GM18861 (cell line): ENCODE measurements around the gene SLC38A11.
"Not testable (repeated sequence)": the region's sequence is repeated elsewhere in the genome, so short reads cannot be mapped to it uniquely, and the experiment has no call there.

ENCODE experiments used
- ATAC-seq: cut with Tn5 transposase; IDR thresholded peaks from one replicate; pipeline ENCODE4 v1.9.1; 2021; ENCODE audit not compliant: unreplicated experiment

SLC38A11 gene

DNA sequence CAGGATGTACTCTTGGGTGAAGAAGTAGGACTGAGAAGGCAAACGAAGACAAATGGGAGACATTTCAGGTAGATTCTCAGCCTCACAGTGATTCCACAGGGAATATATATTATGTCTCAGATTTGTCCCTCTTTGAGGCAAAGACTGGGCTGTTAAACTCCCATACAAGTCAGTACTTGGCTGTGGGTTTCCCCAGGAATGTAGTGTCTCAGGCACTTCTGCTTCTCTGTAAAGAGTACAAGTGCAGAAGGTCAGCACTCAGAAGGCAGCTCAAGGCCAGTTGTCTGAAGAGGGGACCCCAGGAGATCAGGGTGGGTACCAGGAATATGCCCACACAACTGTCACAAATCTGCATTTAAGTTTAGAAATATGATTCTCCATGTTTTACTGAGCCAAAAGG is 73.8 kb downstream of the SLC38A11 start:
- no peak for ATAC-seq

DNA sequence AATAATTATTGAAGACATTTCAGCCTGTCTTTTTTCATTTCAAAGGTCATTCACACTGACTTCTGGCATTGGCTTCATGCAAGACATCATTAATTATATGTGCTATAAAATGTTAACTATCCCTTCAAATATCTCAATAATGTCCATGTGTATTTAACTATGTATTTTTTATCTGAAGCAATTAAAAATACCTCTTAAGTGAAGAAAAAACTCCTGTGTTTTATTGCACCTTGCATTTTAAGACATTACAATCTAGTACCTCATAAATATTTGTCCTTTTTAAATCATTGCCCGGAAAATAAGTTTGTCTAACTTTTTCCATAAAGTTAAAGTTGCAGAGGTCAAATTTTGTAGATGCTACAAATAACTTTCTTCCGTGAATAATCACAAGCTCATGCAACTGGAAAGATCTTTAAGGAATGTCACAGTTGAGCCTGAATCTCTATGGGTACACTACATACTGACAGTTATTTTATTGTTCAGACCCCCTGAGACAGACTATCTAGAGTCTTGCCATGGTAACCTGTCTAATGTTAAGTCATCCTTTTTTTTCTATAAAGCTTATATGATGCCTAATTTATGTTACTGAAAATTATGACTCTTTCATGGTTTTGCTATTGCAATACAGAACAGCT is 75.3 kb downstream of the SLC38A11 start:
- ATAC-seq = no peak

DNA sequence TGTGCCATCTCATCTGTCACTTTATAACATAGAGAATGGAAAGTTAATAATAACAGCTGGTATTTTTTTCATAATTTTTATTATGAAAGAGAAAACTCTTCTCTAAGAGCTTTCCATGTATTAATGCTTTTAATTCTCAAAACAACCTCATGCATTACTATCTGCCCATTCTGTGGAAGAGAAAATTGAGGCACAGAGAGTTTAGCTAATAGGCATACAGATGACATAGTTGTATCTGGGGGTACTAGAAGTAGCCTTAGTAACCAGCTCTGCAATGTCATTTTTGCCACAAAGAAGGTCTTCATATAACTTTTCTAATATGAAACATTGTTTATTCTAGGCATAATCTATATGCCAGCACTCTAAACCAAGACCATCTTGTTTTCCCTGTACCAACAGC is 77.4 kb downstream of the SLC38A11 start:
- ATAC-seq = no peak

DNA sequence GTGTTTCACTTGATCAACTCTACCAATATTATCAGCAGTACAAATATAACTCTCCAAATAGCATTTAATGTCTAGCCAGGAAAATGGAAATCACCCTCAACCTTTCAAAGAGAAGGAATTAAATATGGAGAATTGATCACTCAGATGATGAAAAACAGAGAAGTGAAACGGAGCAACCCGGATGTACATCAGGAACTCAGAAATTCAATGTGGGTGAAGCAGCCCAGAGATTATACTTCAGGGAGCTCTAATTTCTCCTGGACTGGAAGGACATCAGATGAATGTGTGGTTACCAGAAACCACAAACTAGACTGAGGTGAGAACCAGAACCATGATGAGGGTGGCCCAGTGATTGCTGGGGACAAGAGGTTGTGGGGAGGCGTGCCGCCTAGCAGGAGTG is 78.2 kb downstream of the SLC38A11 start:
- no peak for ATAC-seq

DNA sequence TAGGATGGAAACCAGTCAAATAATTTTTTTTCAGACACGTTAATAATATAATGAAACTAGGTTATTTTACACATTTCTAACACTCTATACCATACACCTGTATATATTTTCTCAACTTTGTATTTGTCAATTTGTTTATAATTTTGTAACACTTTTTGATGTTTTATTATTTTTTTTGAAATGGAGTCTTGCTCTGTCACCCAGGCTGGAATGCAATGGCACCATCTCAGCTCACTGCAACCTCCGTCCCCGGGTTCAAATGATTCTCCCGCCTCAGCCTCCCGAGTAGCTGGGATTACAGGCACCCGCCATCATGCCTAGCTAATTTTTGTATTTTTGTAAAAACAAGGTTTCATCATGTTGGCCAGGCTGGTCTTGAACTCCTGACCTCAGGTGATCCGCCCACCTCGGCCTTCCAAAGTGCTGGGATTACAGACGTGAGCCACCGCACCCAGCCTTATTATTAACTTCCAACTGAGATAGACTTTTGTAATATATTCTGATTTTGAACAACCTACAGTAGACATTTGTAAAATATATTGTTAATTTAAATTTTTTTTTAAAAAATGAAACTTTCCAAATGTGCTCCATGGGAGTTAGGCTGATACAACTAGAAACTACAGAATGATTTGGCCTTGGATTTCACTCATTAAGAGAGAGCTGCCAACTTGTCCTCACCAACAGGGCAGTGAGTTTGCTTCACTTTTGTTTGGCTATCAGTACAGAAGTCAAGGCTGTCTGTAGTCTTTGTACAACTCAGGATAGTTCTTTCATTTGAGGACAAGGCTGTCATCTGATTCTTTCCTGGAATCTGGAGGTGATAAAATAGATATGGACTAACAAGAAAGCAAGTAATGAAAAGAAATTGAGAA is 79.8 kb downstream of the SLC38A11 start:
- ATAC-seq = no peak

DNA sequence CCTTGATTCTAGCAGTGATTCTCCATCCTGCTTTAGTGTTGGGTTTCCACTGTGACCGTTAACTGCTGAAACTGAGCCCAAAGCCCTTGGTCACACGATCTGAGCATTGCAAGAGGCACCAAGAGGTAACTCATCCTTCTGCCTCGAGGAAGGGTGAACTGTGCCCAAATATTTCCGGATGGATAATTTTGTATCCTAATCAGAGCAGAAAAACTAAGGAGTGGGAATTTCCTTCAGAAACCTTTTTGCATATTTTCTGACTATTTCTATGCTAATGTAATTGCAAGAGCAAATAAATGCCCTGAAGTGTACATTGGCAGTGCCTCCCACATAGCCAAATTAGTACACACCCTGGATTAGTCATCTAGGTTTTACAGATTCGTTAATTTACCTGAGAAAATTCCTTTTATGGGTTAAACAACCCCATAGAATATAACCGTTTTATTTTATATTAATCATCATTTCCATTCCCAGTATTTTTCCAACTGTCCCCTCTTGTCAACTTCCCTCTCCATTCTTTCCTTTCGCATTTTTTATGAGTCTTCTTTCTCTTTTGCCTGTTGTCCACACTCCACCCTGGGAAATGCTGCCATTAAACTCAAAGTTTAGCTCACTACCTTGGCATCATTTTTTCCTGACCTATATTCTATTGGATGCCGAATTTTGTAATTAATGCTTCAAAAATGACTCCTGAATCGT is 82.0 kb downstream of the SLC38A11 start:
- no peak for ATAC-seq

DNA sequence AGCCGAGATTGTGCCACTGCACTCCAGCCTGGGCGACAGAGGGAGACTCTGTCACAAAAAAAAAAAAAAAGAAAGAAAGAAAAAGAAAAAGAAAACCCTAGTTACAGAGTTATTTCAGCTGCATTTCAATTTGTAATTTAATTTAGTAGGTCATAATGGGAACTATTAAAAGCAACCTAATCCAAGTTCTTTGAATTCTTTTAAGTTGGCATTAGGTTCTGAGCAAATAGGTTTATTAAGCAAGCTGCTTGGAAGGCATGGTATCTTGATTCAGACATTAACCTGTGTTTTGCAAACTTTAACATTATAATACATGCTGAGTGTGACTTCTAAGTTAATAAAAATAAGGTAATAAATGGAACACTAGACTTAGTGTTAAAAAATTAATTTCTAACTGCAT is 83.9 kb downstream of the SLC38A11 start:
- ATAC-seq = no peak

DNA sequence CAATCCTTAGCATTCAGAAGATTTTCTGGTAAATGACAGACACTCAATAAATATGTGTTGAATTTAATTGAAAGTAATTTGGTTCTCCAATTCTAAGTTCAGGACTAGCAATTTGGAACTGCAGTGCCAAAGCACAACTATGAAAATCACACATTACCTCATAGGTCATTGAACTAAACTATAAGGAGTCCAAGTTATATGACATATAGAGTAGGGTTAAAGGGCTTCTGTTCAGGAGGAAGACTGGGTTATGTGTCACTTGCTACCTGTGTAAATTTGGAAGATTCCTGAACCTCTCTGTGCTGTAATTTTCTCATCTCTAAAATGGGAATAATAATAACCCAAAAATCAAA is 85.9 kb downstream of the SLC38A11 start:
- no peak for ATAC-seq

DNA sequence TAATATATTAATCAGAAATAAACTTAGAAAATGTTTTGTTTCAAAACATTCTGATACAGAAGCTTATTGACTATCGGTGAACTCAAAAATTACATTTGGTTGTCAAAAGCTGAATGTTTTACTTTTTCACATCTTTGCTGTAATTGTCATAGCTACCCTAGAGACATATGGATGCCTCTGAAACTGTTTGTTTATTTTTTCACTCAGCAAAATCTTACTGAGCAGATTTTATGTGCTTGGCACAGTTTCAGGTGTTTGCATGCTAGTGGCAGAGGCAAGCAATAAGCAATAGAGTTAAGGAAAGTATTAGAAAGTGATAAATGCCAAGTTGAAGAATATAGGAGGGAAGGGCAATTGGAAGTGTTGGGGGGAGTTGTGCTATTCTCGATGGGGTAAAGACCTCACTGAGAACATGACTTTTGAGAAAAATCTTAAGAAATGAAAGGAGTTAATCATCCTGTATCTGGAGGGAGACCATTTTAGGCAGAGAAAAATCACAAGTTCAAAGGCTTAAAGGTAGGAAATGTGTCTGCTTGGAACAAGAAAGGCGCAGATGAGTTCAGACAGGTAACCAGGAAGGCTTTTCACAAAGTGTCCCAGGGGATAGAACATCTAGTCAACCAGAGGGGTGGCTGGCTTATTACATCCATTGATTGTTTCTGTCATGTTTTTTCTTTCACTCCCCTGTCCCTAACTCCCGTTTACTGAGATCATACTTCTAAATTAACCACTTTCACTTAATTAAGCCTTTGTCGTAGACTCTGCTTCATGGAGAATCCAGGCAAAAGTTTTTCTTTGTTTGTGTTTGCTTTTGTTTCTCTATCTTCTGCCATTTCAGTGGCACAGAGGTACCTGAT is 86.5 kb downstream of the SLC38A11 start:
- ATAC-seq = no peak

DNA sequence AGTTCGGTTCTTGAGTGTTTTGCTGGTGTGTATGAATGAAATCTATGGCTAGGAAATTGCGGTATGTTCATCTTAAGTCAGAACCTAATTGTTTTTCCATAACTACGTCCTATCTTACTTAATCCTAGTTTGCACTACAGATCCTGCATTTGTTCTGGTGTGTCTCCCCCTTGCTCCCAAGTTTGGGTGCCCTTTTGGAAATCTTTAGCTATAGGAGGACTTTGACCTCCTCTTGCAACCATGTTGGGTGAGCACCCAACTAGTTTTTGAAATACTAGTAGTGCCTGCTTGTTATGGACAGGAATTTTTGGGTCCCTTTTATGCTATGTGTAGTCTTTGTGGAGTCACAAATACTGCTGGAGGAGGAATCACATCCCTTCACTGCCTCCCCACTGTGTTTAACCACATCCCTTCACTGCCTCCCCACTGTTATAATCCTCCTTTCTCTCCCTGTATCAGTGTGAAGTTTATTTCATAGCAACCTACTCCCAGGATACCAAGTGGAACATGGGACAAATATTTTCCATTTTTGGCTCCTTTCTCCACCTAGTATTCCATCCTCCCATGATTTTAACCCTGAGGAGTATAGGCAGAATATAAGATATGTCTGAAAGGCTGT is 87.4 kb downstream of the SLC38A11 start:
- ATAC-seq = no peak

DNA sequence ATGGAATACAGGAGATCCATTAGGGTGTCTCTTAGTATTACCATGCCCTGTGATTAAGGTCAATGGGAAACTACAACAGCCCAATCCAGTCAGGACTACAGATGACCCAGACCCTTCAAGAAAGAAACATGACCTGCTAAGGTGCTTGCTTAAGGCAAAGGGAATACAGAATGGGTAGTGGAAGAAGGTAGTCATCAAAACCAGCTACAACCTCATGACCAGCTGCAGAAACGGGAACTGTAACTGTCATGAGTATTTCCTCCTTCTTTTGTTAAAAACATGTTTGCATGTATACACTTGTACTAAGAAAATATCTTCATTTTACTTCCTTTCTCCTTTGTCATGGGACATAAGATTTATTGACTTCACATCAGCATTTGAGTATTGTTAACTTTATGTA is 88.9 kb downstream of the SLC38A11 start:
- not testable (repeated sequence) for ATAC-seq

DNA sequence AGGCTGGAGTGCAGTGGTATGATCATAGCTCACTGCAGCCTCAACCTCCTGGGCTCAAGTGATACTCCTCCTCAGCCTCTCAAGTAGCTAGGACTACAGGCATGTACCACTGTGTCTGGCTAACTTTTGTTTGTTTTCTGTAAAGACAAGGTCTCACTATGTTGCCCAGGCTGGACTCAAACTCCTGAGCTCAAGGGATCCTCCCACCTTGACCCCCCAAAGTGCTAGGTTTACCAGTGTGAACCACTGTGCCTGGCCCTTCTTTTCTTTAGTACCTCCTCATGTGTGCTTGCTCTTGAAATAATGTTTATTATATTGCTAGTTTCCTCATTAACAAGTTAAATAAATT is 94.7 kb downstream of the SLC38A11 start:
- ATAC-seq = no peak

DNA sequence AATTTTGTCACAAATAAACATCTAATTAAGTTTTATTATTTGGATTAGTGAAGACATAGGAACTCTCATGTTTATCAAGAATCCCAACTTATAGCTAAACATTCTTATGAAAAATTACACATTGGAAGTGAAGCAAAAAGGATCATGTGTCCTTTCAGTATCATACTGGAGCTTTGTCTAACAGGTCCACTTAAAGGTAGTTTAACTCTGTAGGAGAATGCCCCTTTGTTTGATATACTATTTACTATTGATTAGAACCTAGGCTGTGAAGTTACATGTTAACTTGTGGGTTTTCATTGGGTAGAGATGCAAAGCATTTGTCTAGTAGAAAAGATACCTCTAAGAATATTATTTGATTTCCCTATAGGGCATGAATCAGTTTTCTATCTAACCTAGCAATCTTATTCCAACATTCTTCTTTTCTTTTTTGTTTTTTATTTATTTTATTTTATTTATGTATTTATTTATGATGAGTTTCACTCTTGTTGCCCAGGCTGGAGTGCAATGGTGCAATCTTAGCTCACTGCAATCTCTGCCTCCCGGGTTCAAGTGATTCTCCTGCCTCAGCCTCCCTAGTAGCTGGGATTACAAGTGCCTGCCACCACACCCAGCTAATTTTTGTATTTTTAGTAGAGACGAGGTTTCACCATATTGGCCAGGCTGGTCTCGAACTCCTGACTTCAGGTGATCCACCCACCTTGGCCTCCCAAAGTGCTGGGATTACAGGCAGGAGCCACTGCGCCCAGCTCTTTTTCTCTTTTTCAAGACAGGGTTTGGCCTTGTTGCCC is 95.2 kb downstream of the SLC38A11 start:
- not testable (repeated sequence) for ATAC-seq

DNA sequence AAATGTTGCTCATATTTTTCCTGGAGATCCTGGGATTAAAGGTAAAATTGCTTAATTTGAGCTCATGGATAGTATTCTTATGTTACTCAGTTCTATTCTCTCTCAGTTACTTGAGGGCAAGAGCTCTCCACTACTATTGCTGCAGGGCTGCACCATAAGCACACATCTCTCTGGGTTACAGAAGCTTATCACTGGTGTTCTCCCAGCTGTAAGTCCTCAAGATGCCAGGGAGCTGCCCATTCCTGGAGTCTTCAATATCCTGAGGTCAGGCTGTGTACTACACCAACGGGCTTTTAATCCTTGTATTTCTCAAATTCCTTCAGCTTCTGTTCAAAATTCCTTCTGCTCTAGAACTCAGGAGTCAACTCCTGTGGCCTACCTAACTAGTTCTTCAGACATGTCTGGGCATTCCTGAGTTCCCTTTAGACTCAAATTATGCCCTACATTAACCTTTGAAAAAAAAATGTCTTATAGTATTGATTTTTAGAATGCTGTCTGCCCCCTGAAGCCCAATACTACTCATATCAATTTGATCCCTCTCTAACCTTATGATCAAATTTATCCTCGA is 96.0 kb downstream of the SLC38A11 start:
- no peak for ATAC-seq

DNA sequence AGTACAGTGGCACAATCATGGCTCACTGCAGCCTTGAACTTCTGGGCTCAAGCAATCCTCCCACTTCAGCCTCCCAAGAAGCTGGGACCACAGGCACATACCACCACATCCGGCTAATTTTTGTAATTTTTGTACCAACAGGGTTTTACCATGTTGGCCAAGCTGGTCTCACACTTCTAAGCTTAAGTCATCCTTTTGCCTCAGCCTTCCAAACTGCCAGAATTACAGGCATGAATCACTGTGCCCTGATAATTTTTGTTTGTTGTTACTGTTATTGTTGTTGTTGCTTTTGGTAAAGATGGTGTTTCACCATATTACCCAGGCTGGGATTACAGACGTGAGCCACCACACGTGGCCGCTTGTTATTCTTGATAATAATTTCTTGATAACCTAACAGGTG is 103.2 kb downstream of the SLC38A11 start:
- no peak for ATAC-seq

DNA sequence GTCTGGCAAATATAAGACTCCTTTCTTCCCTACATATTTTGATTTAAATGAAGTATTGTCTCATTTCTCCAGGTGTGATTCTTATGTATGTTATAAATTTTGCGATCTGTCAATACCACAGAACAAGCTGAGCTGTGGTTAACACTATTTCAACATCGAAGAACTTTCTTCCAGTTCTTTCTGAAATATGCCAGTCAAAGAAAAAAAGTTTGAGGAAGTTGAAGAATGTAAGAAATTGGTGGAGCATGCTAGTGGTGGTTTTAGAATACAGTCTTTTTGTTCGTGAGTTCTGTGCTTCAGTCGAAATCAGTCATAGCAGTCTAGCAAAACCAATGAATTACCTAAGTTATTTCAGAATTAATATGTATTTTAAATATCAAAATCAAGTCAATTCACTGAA is 105.1 kb downstream of the SLC38A11 start:
- ATAC-seq = no peak

DNA sequence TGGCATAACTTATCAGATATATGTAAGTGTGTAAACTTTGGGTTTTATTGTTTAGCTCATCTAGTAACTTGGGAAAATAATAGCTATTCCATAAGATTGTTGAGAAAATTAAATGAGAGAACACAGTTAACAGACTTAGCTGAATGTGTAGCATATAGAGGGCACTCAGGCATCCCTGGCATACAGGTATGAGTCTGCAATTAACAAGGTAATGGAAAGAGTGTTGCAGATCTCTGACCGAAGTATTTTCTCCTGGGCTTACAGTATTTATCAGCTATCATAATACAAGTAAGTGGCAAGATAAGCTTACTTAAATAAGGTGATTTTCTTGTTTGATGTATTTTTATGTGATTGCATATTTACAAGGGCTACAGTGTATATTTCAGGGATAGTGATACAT is 105.8 kb downstream of the SLC38A11 start:
- ATAC-seq = no peak

DNA sequence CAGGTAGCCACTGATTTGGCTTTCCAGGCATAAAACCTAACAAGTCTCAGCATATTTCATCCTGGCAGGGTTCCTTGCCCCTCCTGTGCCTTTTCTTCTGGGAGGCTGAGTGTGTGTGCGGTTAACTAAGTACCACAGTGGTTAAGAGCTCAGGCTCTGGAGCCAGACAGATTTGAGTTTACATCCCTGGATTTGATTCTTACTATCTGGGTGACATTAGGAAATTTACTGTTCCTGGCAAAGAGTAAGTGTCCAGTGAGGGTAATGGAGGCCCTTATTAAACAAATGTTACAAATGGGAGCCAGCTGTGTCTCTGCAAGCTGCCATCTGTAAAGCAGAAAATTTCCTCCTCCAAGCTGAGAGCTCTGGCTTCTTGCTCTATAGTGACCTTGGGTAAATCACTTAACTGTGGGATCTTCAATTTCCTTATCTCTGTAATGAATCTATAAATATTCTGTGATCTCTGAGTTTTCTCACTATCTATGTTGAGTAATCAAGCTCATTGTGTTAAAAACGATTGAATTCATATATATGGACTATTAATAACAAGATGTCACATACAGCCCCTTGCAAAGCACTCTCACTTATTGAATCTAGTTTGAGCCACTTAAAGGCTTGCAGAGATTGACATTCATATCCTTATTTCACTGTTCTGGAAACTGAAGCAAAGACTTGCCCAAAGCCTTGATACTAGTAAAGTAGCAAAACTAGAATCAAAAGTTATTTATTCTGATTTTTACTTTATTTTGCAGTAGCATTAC is 107.2 kb downstream of the SLC38A11 start:
- ATAC-seq = no peak

DNA sequence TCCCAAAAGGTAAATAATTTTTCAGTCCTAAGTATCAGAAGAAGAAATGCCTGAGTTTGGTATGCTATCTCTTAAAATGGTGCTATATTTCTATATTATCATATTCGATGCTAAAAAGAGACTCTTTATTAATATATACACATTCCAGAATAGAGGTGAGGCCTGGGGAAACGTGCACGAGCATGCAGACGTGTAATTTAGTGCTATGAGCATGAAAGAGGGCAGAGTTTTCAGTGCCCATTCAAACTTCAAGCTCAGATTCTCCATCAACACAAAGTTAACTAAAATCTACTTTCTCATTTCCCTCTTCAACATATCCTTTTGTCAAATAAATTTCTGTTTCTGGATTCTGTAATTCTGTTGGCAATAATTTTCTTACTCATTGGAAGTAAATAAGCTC is 108.0 kb downstream of the SLC38A11 start:
- no peak for ATAC-seq
